Activated CD4-positive, alpha-beta T cell treated with anti-CD3 and anti-CD28 coated beads, Interleukin-2, amount 50 U/mL, for 16 hours (primary cell): ENCODE data around the gene FAM43A.

Experiments
- DNase-seq: peaks from one replicate; pipeline ENCODE4 v3.0.0-alpha.2; 2020

Gene FAM43A, protein sequence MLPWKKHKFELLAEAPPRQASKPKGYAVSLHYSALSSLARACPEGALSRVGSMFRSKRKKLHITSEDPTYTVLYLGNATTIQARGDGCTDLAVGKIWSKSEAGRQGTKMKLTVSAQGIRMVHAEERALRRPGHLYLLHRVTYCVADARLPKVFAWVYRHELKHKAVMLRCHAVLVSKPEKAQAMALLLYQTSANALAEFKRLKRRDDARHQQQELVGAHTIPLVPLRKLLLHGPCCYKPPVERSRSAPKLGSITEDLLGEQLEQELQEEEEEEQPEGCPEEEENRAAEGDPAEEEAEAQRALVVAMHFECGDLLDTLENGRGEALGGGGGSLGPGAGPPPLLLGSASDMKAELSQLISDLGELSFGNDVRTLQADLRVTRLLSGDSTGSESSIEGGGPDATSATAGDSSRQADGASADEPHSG

DNA sequence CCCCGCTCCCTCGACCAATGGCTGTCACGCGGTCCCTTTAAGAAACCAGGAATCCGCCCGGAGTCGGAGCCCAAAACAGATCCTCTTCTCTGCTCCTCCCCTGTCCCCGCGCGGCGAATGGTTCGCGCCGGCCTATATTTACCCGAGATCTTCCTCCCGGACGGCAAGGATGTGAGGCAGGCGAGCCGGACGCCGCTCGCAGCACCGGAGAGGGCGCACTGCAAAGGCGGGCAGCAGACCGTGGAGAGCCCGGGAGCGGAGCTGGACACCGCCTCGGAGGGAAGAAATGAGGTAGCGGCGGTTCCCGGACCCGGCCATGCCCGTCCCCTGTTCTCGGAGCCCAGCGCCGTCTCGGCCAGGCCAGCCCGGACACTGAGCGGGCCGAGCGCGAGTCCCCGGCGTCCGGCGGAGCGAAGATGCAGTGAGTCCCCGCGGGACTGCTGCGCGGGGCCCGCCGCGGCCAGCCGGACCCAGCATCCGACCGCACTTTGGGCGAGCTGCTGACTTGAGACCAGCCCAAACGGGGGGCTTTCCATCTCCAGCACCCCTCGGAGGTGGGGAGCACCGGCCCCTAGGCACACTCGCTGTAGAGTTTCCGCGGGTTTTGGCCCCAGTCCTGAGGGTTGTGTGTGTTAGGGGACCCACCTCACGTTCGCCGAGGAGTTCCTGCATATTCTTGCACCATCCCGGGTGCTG lies at the start of gene FAM43A:
TSS of gene FAM43A (plus strand) at position 166 of the 696 bp plus-strand sequence. CDS start 944 bp downstream, outside the sequence.
- peak; percentile 88 for DNase-seq

DNA sequence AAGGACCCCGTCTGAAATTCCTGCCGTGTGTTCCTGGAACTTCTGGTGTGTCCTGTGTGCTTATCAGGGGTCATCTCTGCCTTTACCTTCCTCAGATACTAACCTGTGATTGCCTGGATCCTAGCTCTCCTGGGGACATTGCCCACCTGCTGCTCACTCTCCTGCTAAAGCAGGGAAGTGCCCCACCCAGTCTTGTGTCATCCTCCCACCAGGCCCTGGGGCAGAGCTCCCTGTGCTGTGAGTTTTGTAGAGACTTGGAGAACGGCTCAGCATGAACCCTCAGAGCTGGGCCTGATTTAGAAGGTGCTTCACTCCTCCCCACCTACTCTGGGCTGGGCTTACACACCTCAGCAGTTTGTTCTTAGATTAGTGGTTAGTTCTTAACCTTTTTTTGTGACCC lies 48.6 kb upstream of the FAM43A start:
- no peak for DNase-seq

DNA sequence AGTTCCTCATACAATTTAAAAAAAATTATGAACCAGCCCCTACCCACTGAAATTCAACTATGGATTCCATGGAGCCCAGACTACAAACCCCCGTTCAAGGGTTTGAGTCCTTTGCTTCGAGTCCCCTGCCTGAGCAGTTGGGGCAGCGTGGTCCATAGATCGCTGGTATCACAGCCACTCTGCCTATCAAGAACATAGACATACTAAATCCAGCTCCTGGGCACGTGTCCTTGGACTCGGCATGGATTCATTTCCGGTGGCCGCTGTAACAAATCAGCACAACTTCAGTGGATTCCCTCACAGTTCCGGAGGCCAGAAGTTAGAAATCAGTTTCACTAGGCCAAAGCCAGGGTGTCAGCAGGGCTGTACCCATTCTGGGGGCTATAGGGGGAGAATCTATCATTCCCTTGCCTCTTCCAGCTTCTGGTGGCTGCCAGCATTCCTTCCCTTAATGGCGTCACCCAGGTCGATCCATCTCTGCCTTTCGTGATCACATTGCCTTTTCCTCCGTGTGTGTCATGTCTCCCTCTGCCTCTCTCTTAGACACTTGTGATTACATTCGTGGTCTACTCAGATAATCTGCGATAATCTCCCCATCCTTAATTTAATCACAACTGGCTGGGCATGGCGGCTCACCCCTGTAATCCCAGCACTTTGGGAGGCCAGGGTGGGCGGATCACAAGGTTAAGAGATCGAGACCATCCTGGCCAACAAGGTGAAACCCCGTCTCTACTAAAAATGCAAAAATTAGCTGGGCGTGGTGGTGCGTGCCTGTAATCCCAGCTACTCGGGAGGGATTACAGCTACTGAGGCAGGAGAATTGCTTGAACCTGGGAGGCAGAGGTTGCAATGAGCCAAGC lies 47.9 kb upstream of the FAM43A start:
- DNase-seq = no peak

DNA sequence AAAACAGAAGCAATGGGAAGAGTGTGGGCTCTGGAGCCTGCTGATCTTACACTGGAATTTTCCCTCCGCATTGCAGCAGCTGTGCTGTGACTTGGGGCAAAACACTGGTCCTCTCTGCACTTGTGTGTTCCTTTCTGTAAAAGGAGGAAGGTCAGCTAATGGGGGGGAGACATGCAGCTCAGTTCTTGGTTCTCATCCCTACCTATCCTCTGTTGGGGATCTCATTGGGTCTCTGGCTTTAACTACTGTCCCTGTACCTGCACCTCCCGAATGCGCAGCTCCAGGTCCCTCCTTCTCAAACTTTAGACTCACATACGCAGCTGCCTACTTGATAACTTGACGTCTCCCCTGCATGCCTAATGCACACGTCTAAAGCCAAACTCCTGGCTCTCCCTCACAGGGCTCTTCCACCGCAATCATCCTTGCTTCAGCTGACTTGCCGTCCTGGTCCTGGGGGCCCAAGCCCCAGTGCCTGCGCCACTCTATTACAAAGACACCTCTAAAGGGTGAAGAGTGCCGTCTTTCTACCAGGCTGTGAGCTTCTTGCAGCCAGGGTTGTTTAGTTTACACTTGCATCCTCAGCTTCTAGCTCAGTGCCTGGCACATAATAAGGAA lies 46.6 kb upstream of the FAM43A start:
- no peak for DNase-seq

DNA sequence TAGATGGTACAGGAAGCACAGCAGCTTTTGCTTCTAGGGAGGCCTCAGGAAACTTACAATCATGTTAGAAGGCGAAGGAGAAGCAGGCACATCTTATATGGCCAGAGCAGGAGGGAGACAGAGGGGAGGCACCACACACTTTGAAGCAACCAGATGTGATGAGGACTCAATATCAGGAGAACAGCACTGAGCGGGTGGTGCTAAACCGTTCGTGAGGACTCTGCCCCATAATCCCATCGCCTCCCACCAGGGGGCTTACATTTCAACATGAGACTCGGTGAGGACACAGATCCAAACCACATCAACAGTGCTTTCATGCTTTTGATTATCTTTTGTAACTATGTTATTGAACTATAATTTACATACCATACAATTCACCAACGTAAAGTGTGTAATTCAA lies 44.9 kb upstream of the FAM43A start:
- DNase-seq = peak; percentile 23

DNA sequence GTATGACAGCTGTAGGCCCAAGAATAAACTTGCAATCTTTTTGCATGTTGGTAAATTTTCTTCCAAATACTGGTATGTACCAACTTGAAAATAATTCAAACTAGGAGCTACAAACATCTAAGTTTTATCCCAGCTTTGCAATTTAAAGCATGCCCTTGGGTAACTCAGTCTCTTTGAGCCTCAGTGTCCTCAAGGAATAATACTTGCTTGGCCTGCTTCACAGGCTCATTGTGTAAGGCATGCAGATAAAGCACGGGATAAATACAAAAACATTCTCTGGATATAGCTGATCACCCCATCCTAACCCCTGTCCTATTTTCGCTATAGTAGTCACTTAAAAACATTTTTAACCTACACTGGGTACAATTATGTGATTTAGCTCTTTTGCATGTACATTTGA lies 42.9 kb upstream of the FAM43A start:
- DNase-seq = no peak

DNA sequence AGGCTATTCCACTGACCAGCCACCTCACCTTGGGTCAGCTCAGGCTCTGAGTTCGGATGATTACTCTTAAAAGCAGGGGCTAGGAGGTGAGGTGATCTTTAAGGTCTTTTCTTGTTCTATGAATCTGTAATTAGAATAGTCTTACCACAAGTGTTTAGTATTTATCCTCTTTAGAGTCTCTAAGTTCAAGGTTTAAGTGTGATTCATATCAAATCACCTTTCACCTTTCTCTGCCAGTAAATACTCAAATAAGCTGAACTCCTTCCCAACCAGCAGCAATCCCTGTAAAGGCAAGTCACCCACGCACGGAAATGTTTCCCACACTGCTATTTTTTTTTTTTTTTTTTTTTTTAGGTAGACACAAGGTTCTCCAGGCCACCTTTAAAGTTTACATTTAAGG lies 37.9 kb upstream of the FAM43A start:
- no peak for DNase-seq

DNA sequence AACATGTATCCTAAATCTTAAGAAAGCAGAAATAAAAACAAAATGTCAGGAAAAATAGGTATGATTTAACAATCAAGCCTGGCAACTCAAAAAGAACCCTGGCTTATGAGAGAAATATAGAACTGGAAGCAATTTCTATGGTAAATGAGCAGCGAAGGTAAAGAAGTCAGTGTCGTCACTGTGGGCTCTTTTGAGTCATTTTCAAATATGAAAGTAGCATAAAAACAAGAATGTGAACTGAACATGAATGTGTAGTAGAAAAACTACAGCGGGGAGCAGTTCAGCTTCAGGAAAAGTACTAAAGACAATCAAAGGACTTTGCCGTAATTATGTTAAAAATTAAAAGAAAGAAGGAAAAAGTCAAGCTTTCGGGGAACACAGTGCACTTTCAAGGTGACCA lies 31.2 kb upstream of the FAM43A start:
- DNase-seq = peak; percentile 81

DNA sequence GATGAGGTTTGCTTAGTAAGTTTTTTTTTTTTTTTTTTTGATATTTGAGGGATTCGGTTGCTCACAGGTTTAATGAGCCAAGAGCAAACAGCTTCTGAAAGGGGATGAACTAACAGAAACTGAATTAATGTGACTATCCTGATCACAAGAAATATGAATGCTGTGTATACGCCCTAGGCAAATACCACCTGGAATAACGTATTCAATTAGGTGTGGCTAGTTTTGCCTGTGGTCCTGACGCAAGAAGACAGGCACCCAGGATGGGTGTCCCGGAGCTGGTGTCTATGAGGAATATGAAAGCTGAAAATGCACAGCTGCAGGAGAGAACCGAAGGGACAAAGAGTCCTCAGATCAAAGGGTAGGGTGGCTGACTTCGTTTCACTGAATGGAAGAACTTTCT lies 28.2 kb upstream of the FAM43A start:
- no peak for DNase-seq

DNA sequence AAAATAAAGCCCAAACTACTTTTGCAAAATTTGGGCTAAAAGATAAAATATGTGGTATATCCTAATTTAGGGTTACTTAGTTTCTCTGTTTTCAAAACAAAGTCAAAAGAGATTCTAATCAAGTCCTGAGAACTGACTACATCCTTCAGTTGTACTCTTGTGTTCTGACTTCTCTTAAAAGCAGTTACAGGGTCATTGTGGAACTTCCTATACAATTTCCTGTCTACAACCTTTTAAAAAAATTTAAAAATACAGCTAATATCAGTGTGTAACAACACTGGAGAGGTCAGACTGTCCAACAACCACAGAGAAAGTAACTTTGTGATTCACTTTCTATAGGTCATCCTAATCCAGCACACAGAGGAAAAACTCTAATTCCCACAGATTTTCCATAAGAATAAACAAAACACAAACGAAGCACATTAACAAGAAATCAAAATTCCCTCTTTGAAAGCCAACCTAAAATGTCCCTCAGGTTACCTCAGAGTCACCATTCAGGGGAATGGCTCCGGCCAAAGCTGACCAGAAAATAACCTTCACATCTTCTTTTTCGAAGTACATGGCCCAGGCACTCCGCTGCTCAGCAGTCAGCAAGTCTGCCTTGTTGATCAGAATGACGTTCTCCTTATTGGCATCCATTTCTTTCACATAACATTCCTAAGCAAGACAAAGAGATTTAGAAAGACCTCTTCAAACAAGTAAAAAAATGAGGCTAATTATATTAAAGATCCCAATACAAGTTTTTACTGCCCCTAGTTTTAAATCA lies 27.0 kb upstream of the FAM43A start:
- no peak for DNase-seq

DNA sequence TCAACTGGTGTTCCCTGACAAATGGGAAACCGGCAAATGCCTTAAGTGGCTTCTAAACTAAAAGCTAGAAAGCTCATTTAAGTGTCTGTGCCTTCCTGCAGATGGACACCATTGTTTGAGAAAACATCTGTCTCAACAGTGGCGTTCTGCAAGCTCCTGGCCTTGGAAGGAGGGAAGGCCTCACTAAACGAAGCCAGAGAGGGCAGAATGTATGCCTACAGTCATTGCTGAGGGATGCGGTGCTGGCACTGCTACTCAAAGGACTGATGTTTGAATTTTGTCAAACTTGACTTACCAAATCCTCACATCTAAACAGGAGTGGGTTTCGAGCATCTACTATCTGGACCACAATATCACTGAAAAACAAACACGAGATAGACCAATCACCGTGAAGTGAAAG lies 25.9 kb upstream of the FAM43A start:
- no peak for DNase-seq

DNA sequence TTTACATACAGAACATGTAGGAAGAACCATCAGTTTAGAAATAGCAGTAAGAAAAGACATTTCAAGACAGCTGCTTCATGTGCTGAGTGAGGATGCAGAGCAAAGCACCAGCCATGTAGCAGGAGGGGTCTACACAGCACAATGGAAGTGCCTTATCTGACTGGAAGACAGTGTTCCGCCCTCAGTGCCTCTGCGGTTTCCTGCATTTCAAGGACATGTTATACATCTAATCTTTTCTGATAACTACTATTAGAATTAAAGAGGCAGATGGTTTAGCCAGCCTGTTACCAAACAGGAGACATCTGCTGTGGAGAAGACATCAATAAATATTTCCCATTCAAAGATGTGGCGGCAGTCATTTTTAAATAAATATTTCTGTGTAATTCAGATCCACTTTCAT lies 24.3 kb upstream of the FAM43A start:
- DNase-seq = no peak

DNA sequence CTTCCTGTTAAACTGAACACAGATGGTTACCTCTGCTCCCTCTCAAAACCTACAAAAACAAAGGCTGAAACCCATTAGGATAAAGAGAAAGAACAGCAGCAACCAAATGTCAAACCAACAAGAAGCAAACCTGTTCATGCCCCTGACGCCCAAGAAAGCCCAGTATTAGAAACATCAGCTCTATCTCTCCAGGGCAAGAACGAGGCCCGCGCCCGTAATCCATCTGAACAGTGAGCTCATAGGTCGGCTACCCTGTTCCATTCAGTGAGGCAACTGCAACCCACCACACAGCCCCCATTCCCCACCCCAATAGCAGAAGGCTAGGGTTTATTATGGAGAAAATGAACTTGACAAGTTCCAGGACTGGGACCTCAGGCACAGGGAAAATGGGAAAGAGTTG lies 23.7 kb upstream of the FAM43A start:
- DNase-seq = no peak

DNA sequence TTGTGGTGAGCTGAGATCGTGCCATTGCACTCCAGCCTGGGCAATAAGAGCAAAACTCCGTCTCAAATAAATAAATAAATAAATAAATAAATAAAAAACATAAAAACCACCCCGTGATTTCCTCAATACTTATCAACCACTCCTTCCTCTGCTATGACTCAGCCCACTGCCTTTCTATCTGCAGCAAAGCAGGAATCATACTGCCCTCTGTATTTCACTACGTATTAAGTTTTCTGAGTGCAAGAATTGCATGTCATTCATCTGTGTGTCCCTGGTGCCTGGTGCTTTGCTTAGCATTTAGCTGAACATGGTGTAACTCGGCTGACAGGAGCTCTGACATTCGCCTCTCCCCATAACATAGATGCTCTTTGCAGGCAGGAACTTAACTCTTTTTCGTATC lies 20.8 kb upstream of the FAM43A start:
- no peak for DNase-seq

DNA sequence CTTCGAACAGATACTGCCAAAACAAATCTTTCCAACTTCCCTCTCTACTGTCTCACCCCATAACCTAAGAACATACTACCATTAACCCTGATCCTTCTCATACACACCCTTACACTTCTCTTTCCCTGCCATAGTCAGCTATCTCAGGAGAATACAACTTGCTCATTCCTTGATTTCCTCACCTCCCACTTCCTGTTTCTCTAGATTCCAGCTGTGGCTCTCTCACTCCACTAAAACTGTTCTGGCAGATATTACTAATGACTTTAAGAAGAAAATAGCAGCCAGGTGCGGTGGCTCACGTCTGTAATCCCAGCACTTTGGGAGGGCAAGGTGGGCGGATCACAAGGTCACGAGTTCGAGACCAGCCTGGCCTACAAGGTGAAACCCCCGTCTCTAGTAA lies 18.3 kb upstream of the FAM43A start:
- no peak for DNase-seq

DNA sequence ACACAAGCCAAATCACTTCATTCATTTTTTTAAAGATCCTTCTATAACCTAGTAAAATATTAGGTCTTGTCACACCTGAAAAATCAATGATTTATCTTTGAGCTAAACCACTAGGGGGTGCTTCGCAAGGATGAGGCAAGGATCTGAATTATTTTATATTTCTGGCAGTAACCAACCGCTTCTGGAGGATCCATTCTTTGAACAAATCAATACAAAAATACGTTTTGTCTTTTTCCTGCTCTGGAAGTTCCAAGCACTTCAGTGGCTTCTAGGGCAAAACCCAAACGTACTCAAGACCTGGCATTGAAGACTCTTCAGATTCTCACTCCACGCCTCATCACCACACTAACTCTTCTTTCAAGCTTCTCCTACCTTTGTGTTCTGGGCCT lies 14.2 kb upstream of the FAM43A start:
- DNase-seq = peak; percentile 51

DNA sequence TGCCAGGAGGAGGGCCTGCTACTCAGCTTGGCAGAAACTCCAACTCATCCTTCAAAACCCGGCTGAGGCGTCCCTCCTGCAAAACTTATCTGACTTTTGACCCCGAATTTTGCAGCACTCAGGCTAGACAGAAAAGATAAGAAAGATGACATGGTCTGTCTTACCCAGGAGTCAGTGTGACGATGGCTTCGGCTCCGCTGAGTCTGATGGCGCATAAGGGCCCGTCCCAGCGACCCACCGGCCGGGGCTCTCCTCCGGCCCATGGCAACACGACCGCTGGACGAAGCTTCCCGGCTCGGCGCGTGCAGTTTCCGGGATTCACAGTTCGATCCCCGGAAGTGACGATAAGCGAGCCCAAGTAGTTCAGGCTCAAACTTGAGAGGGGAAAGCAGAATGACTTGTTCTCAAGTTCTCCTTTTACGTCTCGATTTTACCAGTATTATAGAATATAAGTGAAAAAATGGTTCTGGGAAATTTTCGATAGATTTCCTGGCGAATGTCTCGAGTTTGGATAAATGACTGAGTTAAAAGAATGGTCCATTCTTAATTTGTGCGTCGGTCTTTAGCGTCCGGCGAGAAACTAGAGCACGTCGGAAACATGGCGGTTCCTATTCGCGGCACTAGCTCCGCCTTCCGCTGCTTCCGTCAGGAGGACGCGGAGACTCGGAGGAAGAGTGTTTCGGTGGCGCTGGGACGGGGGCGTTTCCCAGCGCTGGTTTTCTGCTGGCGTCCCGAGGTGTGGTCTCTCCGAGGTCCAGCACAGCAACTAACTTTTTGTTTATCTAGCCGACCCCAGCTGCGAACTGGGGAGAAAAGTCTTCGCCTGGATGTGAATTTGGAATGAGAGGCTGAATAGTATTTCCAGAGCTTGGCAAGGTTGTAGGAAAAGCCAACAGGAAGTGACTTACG lies 13.5 kb upstream of the FAM43A start, which contains the start of gene LSG1:
TSS of gene LSG1 (minus strand) at position 292 of the 909 bp plus-strand sequence. CDS start at position 263, 29 bp downstream.
- DNase-seq = peak; percentile 93

DNA sequence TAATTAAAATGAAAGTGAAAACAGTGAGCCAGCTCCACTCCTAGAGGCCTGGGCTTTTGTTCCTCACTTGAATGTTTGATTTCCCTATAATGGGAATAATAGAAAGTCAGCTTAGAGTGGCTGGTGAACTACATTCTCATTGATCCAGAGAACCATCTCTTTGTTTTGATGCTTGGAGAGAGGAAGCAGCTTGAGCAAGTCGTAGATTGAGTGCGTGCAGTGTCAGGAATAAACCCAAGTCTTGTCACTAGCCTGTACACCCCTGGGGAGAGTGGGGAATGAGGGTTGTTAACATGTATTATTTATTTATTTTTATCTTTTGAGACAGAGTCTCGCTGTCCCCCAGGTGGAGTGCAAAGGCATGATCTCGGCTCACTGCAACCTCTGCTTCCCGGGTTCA lies 12.8 kb upstream of the FAM43A start:
- no peak for DNase-seq

DNA sequence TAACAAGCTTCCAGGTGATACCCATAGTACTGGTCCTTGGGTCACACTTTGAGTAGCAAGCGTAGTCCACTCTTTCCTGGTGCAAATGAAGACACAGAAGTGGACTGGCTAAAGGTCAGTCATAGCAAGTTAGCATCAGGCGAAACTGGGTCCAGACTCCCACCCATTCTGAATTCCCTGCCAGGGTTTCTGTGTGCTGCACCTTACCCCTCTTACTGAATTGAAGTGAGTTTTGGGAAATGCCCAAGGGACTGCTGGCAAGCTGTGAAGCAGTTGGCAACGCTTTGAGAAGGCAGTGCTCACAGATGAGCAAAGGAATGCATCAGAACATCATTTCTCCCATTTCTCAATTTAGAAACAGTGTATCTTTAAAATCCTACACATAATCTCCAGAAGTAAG lies 11.9 kb upstream of the FAM43A start:
- DNase-seq = no peak

DNA sequence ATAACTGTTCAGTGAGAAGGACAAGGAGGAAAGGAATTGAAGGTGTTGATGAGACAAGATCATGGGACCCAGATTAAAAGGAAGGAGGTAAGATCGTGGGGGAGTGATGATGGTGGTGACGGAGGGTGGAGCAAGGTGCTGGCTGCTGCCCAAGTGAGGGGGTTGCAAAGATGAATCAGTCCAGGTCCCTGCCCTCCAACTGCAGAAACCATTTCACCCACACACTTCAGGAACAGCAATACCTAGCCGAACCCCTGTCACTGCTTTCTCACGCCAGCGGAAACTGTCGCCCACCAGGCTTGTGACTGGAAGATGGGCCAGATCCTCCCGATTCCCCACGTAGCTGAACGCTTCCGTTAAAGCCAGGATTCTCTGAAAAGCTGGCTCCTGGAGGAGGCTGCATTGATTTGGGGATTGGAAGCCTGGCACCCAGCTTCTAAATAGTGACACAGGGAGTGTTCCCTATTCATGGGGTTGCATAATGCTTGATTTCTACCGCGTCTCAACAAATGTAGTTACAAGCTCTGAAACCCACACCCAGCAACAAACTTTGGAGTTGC lies 10.5 kb upstream of the FAM43A start:
- peak; percentile 65 for DNase-seq

DNA sequence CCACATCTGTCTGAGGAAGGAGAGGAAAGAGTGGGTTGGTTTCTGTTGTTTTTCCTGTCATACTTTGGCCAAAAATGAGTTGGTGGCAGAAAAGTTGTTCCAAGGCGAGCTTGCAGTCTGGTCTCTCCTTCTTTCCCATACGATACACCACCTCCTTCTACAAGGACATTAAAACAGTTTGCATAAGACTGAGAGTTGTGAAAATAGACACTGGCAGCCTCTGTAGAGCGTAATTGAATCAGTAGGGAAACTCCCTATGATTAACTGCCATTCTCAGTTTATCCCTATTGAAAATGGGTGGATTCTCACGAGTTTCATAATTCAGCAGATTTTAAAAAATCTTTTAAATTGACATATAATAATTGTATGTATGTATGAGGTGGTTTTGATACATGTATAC lies 10.0 kb upstream of the FAM43A start:
- DNase-seq = peak; percentile 51
